Measurements from ENCODE around the gene PDCD2L.

DNA sequence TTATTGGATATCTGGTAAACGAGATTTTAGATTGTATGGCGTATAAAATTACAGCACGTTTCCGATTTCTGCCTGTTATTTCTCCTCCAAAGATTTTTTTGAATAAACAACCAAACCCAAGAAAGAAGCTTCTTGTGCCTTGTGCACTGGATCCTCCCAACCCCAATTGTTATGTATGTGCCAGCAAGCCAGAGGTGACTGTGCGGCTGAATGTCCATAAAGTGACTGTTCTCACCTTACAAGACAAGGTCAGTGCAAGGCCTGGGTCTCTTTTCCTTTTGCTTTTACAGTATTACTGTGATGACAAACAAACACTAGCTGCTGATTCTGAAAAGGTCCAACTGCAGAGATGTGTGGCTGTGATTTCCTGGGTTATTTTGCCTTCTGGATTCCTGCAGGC lies 54.5 kb downstream of the PDCD2L start:
- TF ChIP-seq, protein P1, sequence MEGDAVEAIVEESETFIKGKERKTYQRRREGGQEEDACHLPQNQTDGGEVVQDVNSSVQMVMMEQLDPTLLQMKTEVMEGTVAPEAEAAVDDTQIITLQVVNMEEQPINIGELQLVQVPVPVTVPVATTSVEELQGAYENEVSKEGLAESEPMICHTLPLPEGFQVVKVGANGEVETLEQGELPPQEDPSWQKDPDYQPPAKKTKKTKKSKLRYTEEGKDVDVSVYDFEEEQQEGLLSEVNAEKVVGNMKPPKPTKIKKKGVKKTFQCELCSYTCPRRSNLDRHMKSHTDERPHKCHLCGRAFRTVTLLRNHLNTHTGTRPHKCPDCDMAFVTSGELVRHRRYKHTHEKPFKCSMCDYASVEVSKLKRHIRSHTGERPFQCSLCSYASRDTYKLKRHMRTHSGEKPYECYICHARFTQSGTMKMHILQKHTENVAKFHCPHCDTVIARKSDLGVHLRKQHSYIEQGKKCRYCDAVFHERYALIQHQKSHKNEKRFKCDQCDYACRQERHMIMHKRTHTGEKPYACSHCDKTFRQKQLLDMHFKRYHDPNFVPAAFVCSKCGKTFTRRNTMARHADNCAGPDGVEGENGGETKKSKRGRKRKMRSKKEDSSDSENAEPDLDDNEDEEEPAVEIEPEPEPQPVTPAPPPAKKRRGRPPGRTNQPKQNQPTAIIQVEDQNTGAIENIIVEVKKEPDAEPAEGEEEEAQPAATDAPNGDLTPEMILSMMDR (tag by site-specific recombination; IDR thresholded peaks at IDR 0.05) = no peak
- TF ChIP-seq ZNF791 (tag by site-specific recombination; IDR thresholded peaks at IDR 0.05) = no peak
- no peak for TF ChIP-seq MYNN (tag by site-specific recombination; IDR thresholded peaks at IDR 0.05; ENCODE audit: borderline replicate concordance)
- TF ChIP-seq, protein P2, sequence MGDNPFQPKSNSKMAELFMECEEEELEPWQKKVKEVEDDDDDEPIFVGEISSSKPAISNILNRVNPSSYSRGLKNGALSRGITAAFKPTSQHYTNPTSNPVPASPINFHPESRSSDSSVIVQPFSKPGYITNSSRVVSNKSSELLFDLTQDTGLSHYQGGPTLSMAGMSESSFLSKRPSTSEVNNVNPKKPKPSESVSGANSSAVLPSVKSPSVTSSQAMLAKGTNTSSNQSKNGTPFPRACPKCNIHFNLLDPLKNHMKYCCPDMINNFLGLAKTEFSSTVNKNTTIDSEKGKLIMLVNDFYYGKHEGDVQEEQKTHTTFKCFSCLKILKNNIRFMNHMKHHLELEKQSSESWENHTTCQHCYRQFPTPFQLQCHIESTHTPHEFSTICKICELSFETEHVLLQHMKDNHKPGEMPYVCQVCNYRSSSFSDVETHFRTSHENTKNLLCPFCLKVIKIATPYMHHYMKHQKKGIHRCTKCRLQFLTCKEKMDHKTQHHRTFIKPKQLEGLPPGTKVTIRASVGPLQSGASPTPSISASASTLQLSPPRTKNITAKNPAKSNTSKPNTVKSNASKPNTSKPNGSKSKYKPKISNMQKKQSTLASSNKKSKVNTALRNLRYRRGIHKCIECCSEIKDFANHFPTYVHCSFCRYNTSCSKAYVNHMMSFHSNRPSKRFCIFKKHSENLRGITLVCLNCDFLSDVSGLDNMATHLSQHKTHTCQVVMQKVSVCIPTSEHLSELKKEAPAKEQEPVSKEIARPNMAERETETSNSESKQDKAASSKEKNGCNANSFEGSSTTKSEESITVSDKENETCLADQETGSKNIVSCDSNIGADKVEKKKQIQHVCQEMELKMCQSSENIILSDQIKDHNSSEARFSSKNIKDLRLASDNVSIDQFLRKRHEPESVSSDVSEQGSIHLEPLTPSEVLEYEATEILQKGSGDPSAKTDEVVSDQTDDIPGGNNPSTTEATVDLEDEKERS (tag by site-specific recombination; IDR thresholded peaks at IDR 0.05) = no peak
- TF ChIP-seq, protein P3, sequence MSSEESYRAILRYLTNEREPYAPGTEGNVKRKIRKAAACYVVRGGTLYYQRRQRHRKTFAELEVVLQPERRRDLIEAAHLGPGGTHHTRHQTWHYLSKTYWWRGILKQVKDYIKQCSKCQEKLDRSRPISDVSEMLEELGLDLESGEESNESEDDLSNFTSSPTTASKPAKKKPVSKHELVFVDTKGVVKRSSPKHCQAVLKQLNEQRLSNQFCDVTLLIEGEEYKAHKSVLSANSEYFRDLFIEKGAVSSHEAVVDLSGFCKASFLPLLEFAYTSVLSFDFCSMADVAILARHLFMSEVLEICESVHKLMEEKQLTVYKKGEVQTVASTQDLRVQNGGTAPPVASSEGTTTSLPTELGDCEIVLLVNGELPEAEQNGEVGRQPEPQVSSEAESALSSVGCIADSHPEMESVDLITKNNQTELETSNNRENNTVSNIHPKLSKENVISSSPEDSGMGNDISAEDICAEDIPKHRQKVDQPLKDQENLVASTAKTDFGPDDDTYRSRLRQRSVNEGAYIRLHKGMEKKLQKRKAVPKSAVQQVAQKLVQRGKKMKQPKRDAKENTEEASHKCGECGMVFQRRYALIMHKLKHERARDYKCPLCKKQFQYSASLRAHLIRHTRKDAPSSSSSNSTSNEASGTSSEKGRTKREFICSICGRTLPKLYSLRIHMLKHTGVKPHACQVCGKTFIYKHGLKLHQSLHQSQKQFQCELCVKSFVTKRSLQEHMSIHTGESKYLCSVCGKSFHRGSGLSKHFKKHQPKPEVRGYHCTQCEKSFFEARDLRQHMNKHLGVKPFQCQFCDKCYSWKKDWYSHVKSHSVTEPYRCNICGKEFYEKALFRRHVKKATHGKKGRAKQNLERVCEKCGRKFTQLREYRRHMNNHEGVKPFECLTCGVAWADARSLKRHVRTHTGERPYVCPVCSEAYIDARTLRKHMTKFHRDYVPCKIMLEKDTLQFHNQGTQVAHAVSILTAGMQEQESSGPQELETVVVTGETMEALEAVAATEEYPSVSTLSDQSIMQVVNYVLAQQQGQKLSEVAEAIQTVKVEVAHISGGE (tag by site-specific recombination; conservative IDR thresholded peaks at IDR 0.05; ENCODE audit: low read depth) = no peak
